ENCODE measurements around the gene LRRC23. TPM values are rescaled to one million over a fixed set of nuclear protein-coding genes. Genes with fewer than 3 reads are reported as not detected.

LRRC23 gene
- total and polyA plus RNA-seq, 9 of the 15 experiments (the other 6 are each of a cell fraction or from before 2014, with no cell fraction given), result 2.2 to 7.0 (median 3.0) TPM

DNA sequence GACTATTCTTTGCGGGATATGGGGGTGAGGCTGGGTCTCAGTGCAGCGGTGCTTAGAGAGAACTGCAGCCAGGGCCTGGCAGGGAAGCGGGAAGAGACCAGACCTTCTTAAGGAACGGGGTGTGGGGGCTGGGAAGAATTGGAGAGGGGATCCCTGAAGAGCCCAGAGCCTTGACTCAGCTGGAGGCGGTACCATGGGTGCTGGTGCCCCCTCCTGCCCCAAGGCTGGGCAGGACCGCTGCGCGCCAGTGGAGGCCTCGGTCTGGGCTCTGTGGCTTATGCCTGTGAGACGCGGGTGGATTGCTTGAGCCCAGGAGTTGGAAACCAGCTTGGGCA lies 37.7 kb downstream of the LRRC23 start (continued):
- TF ChIP-seq POLR2G (IDR thresholded peaks at IDR 0.05; ENCODE audit: low read depth, low read length) (0 out of 2 replicates have a peak, but pooled peaks have one; percentile 23), ZNF445 (CRISPR knock-in tag; IDR thresholded peaks at IDR 0.05; ENCODE audit: low read depth) (no peak), WHSC1 (IDR thresholded peaks at IDR 0.05; ENCODE audit: low read length) (no peak), RBM39 (optimal IDR thresholded peaks at IDR 0.05; ENCODE audit: low read depth, low read length) (no peak), ERF (CRISPR knock-in tag; IDR thresholded peaks at IDR 0.05) (0 out of 2 replicates have a peak, but pooled peaks have one; percentile 10)

DNA sequence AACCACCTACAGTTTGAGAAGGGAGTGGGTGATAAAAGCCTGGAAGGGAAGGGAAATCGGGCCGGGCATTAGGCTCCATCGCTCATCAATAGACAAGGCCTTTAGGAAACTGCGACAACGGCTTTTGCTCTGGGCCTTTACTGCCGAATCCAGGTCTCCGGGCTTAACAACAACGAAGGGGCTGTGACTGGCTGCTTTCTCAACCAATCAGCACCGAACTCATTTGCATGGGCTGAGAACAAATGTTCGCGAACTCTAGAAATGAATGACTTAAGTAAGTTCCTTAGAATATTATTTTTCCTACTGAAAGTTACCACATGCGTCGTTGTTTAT lies 38.7 kb downstream of the LRRC23 start:
- peak overlapping the region; percentile 86 to 90; a peak in 3 of 4 replicates for H3K9ac ChIP-seq (ENCODE audit: insufficient read depth in 1 of 2, low read depth in 2 of 2, low read length in 2 of 2)
- H3K27ac ChIP-seq (ENCODE audit: extremely low read depth, low read depth, low read length), result peak overlapping the region; percentile 96
- ChIA-PET CTCF (ENCODE audit: low intra/inter-chr PET ratio) (interaction anchor here (1.8 to 2.3 kb wide), 2 partner anchors 18 to 100 kb away, joined by 13 to 14 read pairs; no protein-coding TSS in a partner anchor), POLR2A (interaction anchor here (0.6 to 6.3 kb wide), 28 partner anchors 11 to 473 kb away, joined by 3 to 98 read pairs (median 6); partner anchors contain the start of genes ATN1, C1RL, SPSB2 and TPI1)
- no peaks in the 10 kb centered on the region for H3K27me3 ChIP-seq (ENCODE audit: control insufficient read depth in 2 of 2, insufficient read depth in 2 of 2, low read length in 2 of 2)
- DNase-seq (ENCODE audit: extremely low read depth in 1 of 4, low spot score in 3 of 4) (peak; percentile 69 to 90 (median 78)), FAIRE-seq (peak; percentile 98), ATAC-seq (peak; percentile 73)
- WGBS (ENCODE audit: insufficient coverage, low coverage, missing lambda C conversion rate), result under 1% methylated on average over 13 of the region's 13 CpGs
- BruUV-seq (replicated peaks), result no TSS peak
- peaks cover 13% of the 10 kb centered on the region for H3K79me2 ChIP-seq (ENCODE audit: control insufficient read depth, insufficient read depth, low read length)
- in situ Hi-C loops (cut with MboI) (loop anchor here (5.0 kb wide), 1 partner anchor 76 kb away; the partner anchor contains the start of gene TPI1), intact Hi-C loops (cut with micrococcal nuclease) (loop anchor here (5.0 kb wide), 1 partner anchor 76 kb away; the partner anchor contains the start of gene TPI1)
- peak overlapping the region; percentile 94 for H3K4me2 ChIP-seq (ENCODE audit: insufficient read depth, low read length)
- peaks cover 36% of the 10 kb centered on the region; the same call in 2 of the 3 replicates for H3K36me3 ChIP-seq (ENCODE audit: control insufficient read depth, insufficient read depth, low read length)
- peak overlapping the region; percentile 58; the same call in 1 of the 2 replicates for H2AFZ ChIP-seq (ENCODE audit: low read depth, low read length)
- H3K4me3 ChIP-seq, result peak overlapping the region; percentile 49; the same call in 1 of the 2 replicates
- H3K4me1 ChIP-seq (replicated peaks in 1 of 2; ENCODE audit: control insufficient read depth in 2 of 2, insufficient read depth in 2 of 2, low read length in 2 of 2), result peaks cover 18 to 53% of the 10 kb centered on the region in 2 experiments
- H3K9me3 ChIP-seq (replicated peaks; ENCODE audit: control insufficient read depth, insufficient read depth, low read depth, low read length), result no peaks in the 10 kb centered on the region
- no peaks in the 10 kb centered on the region for H3K9me1 ChIP-seq (ENCODE audit: control insufficient read depth, insufficient read depth, low read length)
- H4K20me1 ChIP-seq (replicated peaks; ENCODE audit: control insufficient read depth, insufficient read depth, low read length), result no peaks in the 10 kb centered on the region
- TF ChIP-seq, protein P1, sequence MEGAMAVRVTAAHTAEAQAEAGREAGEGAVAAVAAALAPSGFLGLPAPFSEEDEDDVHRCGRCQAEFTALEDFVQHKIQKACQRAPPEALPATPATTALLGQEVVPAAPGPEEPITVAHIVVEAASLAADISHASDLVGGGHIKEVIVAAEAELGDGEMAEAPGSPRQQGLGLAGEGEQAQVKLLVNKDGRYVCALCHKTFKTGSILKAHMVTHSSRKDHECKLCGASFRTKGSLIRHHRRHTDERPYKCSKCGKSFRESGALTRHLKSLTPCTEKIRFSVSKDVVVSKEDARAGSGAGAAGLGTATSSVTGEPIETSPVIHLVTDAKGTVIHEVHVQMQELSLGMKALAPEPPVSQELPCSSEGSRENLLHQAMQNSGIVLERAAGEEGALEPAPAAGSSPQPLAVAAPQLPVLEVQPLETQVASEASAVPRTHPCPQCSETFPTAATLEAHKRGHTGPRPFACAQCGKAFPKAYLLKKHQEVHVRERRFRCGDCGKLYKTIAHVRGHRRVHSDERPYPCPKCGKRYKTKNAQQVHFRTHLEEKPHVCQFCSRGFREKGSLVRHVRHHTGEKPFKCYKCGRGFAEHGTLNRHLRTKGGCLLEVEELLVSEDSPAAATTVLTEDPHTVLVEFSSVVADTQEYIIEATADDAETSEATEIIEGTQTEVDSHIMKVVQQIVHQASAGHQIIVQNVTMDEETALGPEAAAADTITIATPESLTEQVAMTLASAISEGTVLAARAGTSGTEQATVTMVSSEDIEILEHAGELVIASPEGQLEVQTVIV (CRISPR knock-in tag; IDR thresholded peaks at IDR 0.05; ENCODE audit: borderline replicate concordance), result no peak
- TF ChIP-seq NFYB (IDR thresholded peaks at IDR 0.05; ENCODE audit: extremely low read depth, insufficient read length) (peak; percentile 56), PHF21A (IDR thresholded peaks at IDR 0.05; ENCODE audit: borderline replicate concordance, low read depth) (peak; percentile 79; the same call in 1 of the 2 replicates), KDM1A (IDR thresholded peaks at IDR 0.05) (0 out of 4 replicates have a peak, but pooled peaks of 1 of the 2 experiments have one; percentile 12), FOS (IDR thresholded peaks at IDR 0.05; ENCODE audit: extremely low read depth, insufficient read length) (peak; percentile 38), BACH1 (tag; IDR thresholded peaks at IDR 0.05) (peak; percentile 48; the same call in 1 of the 2 replicates), ZFX (CRISPR knock-in tag; IDR thresholded peaks at IDR 0.05) (peak; percentile 90), HDAC6 (IDR thresholded peaks at IDR 0.05; ENCODE audit: low read depth, low read length) (no peak), FOXJ2 (tag; IDR thresholded peaks at IDR 0.05) (0 out of 2 replicates have a peak, but pooled peaks have one; percentile 64), ZNF354B (CRISPR knock-in tag; IDR thresholded peaks at IDR 0.05) (no peak)
- TF ChIP-seq, protein P2, sequence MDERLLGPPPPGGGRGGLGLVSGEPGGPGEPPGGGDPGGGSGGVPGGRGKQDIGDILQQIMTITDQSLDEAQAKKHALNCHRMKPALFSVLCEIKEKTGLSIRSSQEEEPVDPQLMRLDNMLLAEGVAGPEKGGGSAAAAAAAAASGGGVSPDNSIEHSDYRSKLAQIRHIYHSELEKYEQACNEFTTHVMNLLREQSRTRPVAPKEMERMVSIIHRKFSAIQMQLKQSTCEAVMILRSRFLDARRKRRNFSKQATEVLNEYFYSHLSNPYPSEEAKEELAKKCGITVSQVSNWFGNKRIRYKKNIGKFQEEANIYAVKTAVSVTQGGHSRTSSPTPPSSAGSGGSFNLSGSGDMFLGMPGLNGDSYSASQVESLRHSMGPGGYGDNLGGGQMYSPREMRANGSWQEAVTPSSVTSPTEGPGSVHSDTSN (CRISPR knock-in tag; IDR thresholded peaks at IDR 0.05; ENCODE audit: low read depth), result 0 out of 2 replicates have a peak, but pooled peaks have one; percentile 21
- TF ChIP-seq, protein P2 (tag; conservative IDR thresholded peaks at IDR 0.05; ENCODE audit: low read depth), result peak; percentile 83
